Esophagus muscularis mucosa (tissue), 4 donors: Measurements from ENCODE around the gene ZNF200. TPM values are rescaled to one million over a fixed set of nuclear protein-coding genes. Genes with fewer than 3 reads are reported as not detected.

Experiments used
- DNase-seq: peaks from one replicate; pipeline ENCODE4 v3.0.0-alpha.2; 2017; ENCODE audit errors: extremely low spot score
- H3K27ac ChIP-seq, 4 donors: fragments of 200-600 bp; sonication (generic); replicated peaks in 1 of 4; 1 replicate in 3 of 4; 2 replicates in 1 of 4; pipeline ENCODE4 v1.5.1; 2016 to 2019; ENCODE audit warnings: mild to moderate bottlenecking in 1 of 4
- H3K27me3 ChIP-seq, 4 donors: fragments of 200-600 bp; sonication (generic); one replicate each; pipeline versions ENCODE4 v1.5.1 to v1.6.0; 2016 to 2019
- H3K36me3 ChIP-seq, 4 donors: fragments of 200-600 bp; sonication (generic); one replicate each; pipeline ENCODE4 v1.5.1; 2016 to 2019
- H3K4me1 ChIP-seq, 4 donors: fragments of 200-600 bp; sonication (generic); one replicate each; pipeline ENCODE4 v1.5.1; 2016 to 2019
- H3K4me3 ChIP-seq, 4 donors: fragments of 200-600 bp; sonication (generic); 1 replicate in 2 of 4; 2 replicates in 2 of 4; pipeline ENCODE4 v1.5.1; 2016 to 2019; ENCODE audit warnings: mild to moderate bottlenecking in 4 of 4, moderate library complexity in 1 of 4
- H3K9me3 ChIP-seq, 4 donors: fragments of 200-600 bp; sonication (generic); 1 replicate in 3 of 4; 2 replicates in 1 of 4; pipeline ENCODE4 v1.5.1; 2016 to 2019
- CTCF ChIP-seq, 3 experiments: fragments of 200-600 bp in 2 of 3; fragments of 450-650 bp in 1 of 3; sonication (generic) in 2 of 3; IDR thresholded peaks; one replicate each; pipeline ENCODE4 v1.5.1; 2017 to 2019; ENCODE audit warnings: antibody characterized with exemption in 3 of 3, mild to moderate bottlenecking in 2 of 3, moderate library complexity in 1 of 3
- EP300 ChIP-seq: sonication (generic); formaldehyde crosslinking; IDR thresholded peaks from one replicate; pipeline ENCODE4 v1.6.1; 2017; ENCODE audit warnings: antibody characterized with exemption
- POLR2A ChIP-seq: fragments of 450-650 bp; IDR thresholded peaks from one replicate; pipeline ENCODE4 v1.6.1; 2017; ENCODE audit warnings: antibody characterized with exemption, moderate library complexity, mild to moderate bottlenecking, low read depth
- POLR2AphosphoS5 ChIP-seq, 2 donors: sonication (generic); formaldehyde crosslinking; IDR thresholded peaks; one replicate each; pipeline ENCODE4 v1.6.1; 2017; ENCODE audit warnings: antibody characterized with exemption in 2 of 2
- WGBS: methylation state at CpG from one replicate; pipeline ENCODE4 v1.1.5; 2018; 5-methylcytosine and 5-hydroxymethylcytosine counted together
- intact Hi-C: fragments of 100-400 bp; cut with DNase I; formaldehyde crosslinking; loops from one replicate; pipeline ENCODE4 v1.15.1; 2023
- total RNA-seq, 4 donors: library from RNA; depleted of rRNA; stranded (reverse); fragments of >200 nt; gene quantifications; one replicate each; pipeline versions ENCODE4 v1.1.0 to v1.2.1, GENCODE V29; 2016

ZNF200 gene
- total RNA-seq, 4 donors from 2014 or later, result 5.8 to 8.2 (median 7.1) TPM

- Histone ChIP-seq H3K4me1 (peaks cover 14 to 23% (median 16%) of the 10 kb centered on the region in 4 donors), H3K4me3 (no peak overlapping the region), H3K36me3 (peaks cover 20 to 25% (median 22%) of the 10 kb centered on the region in 4 donors), H3K27ac (no peak overlapping the region), H3K9me3 (peaks cover 0 to 3% (median under 1%) of the 10 kb centered on the region in 4 donors), H3K27me3 (peaks cover 0 to 3% (median 0%) of the 10 kb centered on the region in 4 donors)
- intact Hi-C loops, result loop anchor here (5.0 kb wide), 1 partner anchor 46 kb away; the partner anchor contains the start of gene ZNF263
- 86% methylated on average over 22 of the region's 29 CpGs for WGBS
- DNase-seq, result no peak
- no peak for TF ChIP-seq POLR2A
- no peak for TF ChIP-seq CTCF (IDR thresholded peaks at IDR 0.05)
Measured at GRCh38 chr16:3235856-3236669, 1.1 kb upstream of the ZNF200 start.

GRCh38 chr16:3234543-3234856 lies 458 bp downstream of the ZNF200 start:
- H3K4me1 ChIP-seq, result peaks cover 14 to 23% (median 16%) of the 10 kb centered on the region in 4 donors
- DNase-seq, result no peak
- H3K27ac ChIP-seq, result peak overlapping the region; percentile 95 to 98 (median 96)
- peaks cover 0 to 3% (median 0%) of the 10 kb centered on the region in 4 donors for H3K27me3 ChIP-seq
- H3K4me3 ChIP-seq, result peak overlapping the region; percentile 69 to 99 (median 88)
- peaks cover 0 to 17% (median 7%) of the 10 kb centered on the region in 4 donors for H3K9me3 ChIP-seq
- peaks cover 36 to 41% (median 38%) of the 10 kb centered on the region in 4 donors for H3K36me3 ChIP-seq
- 3% methylated on average over 8 of the region's 18 CpGs for WGBS
- intact Hi-C loops, result no loop called here
- TF ChIP-seq POLR2AphosphoS5 (IDR thresholded peaks at IDR 0.05) (no peak), EP300 (no peak), POLR2A (no peak), CTCF (IDR thresholded peaks at IDR 0.05) (no peak)

GRCh38 chr16:3223913-3224515 lies 10.9 kb downstream of the ZNF200 start:
- H3K27ac ChIP-seq, result no peak overlapping the region
- no peaks in the 10 kb centered on the region for H3K27me3 ChIP-seq
- no peak for TF ChIP-seq EP300
- no peak for TF ChIP-seq CTCF (IDR thresholded peaks at IDR 0.05)
- TF ChIP-seq POLR2A, result no peak
- no peak for TF ChIP-seq POLR2AphosphoS5 (IDR thresholded peaks at IDR 0.05)
- no peaks in the 10 kb centered on the region for H3K4me1 ChIP-seq
- peaks cover 22 to 91% (median 87%) of the 10 kb centered on the region in 4 donors for H3K9me3 ChIP-seq
- 99% methylated on average over 10 of the region's 10 CpGs for WGBS
- no peak for DNase-seq
- intact Hi-C loops, result loop anchor here (10.0 kb wide), 1 partner anchor 91 kb away; no protein-coding TSS in a partner anchor
- no peak overlapping the region for H3K4me3 ChIP-seq
- H3K36me3 ChIP-seq, result peaks cover 55 to 72% (median 61%) of the 10 kb centered on the region in 4 donors

- H3K4me3 ChIP-seq, result no peak overlapping the region
- TF ChIP-seq POLR2AphosphoS5 (IDR thresholded peaks at IDR 0.05), result no peak
- TF ChIP-seq POLR2A, result no peak
- TF ChIP-seq CTCF (IDR thresholded peaks at IDR 0.05), result no peak
- TF ChIP-seq EP300, result no peak
- 92% methylated on average over 10 of the region's 10 CpGs for WGBS
- no peak for DNase-seq
- H3K9me3 ChIP-seq, result peaks cover 22 to 64% (median 58%) of the 10 kb centered on the region in 4 donors
- H3K36me3 ChIP-seq, result peaks cover 28 to 41% (median 31%) of the 10 kb centered on the region in 4 donors
- H3K27me3 ChIP-seq, result peaks cover 0 to 2% (median 0%) of the 10 kb centered on the region in 4 donors
- no peak overlapping the region for H3K27ac ChIP-seq
- intact Hi-C loops, result loop anchor here (10.0 kb wide), 1 partner anchor 94 kb away; no protein-coding TSS in a partner anchor
- H3K4me1 ChIP-seq, result no peaks in the 10 kb centered on the region
Measured at GRCh38 chr16:3220839-3221238, 14.1 kb downstream of the ZNF200 start.
